DOHH2 (cell line): ENCODE results near the gene CEP41.

Source experiments
- H3F3A ChIP-seq: fragments of 200-600 bp; sonication (generic), shearing (Covaris generic); 2 replicates; pipeline ENCODE4 v1.6.0; 2016; ENCODE audit warnings: antibody characterized with exemption, mild to moderate bottlenecking; ENCODE audit not compliant: control insufficient read depth, insufficient read depth
- H3K27ac ChIP-seq: fragments of 200-600 bp; sonication (generic); 2 replicates; pipeline ENCODE4 v1.5.1; 2014; ENCODE audit warnings: low read depth, mild to moderate bottlenecking, low read length, moderate library complexity
- H3K27me3 ChIP-seq: fragments of 200-600 bp; sonication (generic); 2 replicates; pipeline ENCODE4 v1.6.1; 2014; ENCODE audit warnings: mild to moderate bottlenecking, low read length, mixed read lengths; ENCODE audit not compliant: control insufficient read depth
- H3K36me3 ChIP-seq: fragments of 200-600 bp; sonication (generic); 2 replicates; pipeline ENCODE4 v1.6.1; 2014; ENCODE audit warnings: mild to moderate bottlenecking, low read length, moderate library complexity, mixed read lengths; ENCODE audit not compliant: control insufficient read depth
- H3K4me1 ChIP-seq: fragments of 200-600 bp; sonication (generic); 2 replicates; pipeline ENCODE4 v1.6.1; 2014; ENCODE audit warnings: mild to moderate bottlenecking, low read length, mixed read lengths; ENCODE audit not compliant: control insufficient read depth
- H3K4me2 ChIP-seq: fragments of 200-600 bp; sonication (generic); 2 replicates; pipeline ENCODE4 v1.6.0; 2014; ENCODE audit warnings: mild to moderate bottlenecking, low read length, moderate library complexity
- H3K4me3 ChIP-seq: fragments of 200-600 bp; sonication (generic); 2 replicates; pipeline ENCODE4 v1.5.1; 2014; ENCODE audit warnings: mild to moderate bottlenecking, low read length, mixed read lengths
- H3K79me2 ChIP-seq: fragments of 200-600 bp; sonication (generic); 2 replicates; pipeline ENCODE4 v1.6.1; 2014; ENCODE audit warnings: mild to moderate bottlenecking, low read length, mixed read lengths; ENCODE audit not compliant: control insufficient read depth
- H3K9me2 ChIP-seq: fragments of 200-600 bp; sonication (generic); replicated peaks from 2 replicates; pipeline ENCODE4 v1.6.1; 2014; ENCODE audit warnings: mild to moderate bottlenecking, low read length, mixed read lengths; ENCODE audit not compliant: control insufficient read depth
- H3K9me3 ChIP-seq: fragments of 200-600 bp; sonication (generic); 2 replicates; pipeline ENCODE4 v1.6.1; 2014; ENCODE audit warnings: antibody characterized with exemption, low read length, mixed read lengths; ENCODE audit not compliant: control insufficient read depth, insufficient read depth
- H4K20me1 ChIP-seq: fragments of 200-600 bp; sonication (generic); 2 replicates; pipeline ENCODE4 v1.6.0; 2014; ENCODE audit warnings: low read depth, mild to moderate bottlenecking, antibody characterized with exemption, low read length, moderate library complexity; ENCODE audit not compliant: control insufficient read depth, insufficient read depth
- CTCF ChIP-seq: fragments of 200-600 bp; sonication (generic); IDR thresholded peaks from one replicate; pipeline ENCODE4 v1.5.1; 2014; ENCODE audit warnings: antibody characterized with exemption, mild to moderate bottlenecking, low read depth, low read length; ENCODE audit not compliant: poor library complexity, severe bottlenecking
- EZH2phosphoT487 ChIP-seq: fragments of 200-600 bp; sonication (generic); IDR thresholded peaks from 2 replicates; pipeline ENCODE4 v1.6.1; 2017; ENCODE audit warnings: borderline replicate concordance, mild to moderate bottlenecking, antibody characterized with exemption, low read length, moderate library complexity, mixed read lengths

Gene CEP41

GRCh38 chr7:130393841-130394411 lies 46.9 kb downstream of the CEP41 start:
- no peaks in the 10 kb centered on the region for H3K79me2 ChIP-seq
- no peaks in the 10 kb centered on the region for H3K9me3 ChIP-seq
- no peak overlapping the region for H3K4me2 ChIP-seq
- H3F3A ChIP-seq, result no peaks in the 10 kb centered on the region
- H3K27ac ChIP-seq, result no peak overlapping the region
- H3K4me1 ChIP-seq, result no peaks in the 10 kb centered on the region
- H4K20me1 ChIP-seq, result no peaks in the 10 kb centered on the region
- no peaks in the 10 kb centered on the region for H3K27me3 ChIP-seq
- H3K36me3 ChIP-seq, result peaks cover 13% of the 10 kb centered on the region
- H3K9me2 ChIP-seq, result no peaks in the 10 kb centered on the region
- TF ChIP-seq EZH2phosphoT487 (no peak), CTCF (no peak)
- no peak overlapping the region for H3K4me3 ChIP-seq

GRCh38 chr7:130393101-130393561 lies 47.7 kb downstream of the CEP41 start:
- TF ChIP-seq CTCF (no peak), EZH2phosphoT487 (no peak)
- Histone ChIP-seq H3K27ac (no peak overlapping the region), H3K4me3 (no peak overlapping the region), H3K9me3 (no peaks in the 10 kb centered on the region), H3K27me3 (no peaks in the 10 kb centered on the region), H3K4me1 (no peaks in the 10 kb centered on the region), H3K4me2 (no peak overlapping the region), H3K79me2 (no peaks in the 10 kb centered on the region), H3F3A (no peaks in the 10 kb centered on the region), H4K20me1 (no peaks in the 10 kb centered on the region), H3K36me3 (peaks cover 6% of the 10 kb centered on the region), H3K9me2 (no peaks in the 10 kb centered on the region)

- Histone ChIP-seq H3K9me3 (no peaks in the 10 kb centered on the region), H3F3A (no peaks in the 10 kb centered on the region), H3K27me3 (no peaks in the 10 kb centered on the region), H3K4me3 (no peak overlapping the region), H4K20me1 (no peaks in the 10 kb centered on the region), H3K9me2 (no peaks in the 10 kb centered on the region), H3K27ac (no peak overlapping the region), H3K4me1 (no peaks in the 10 kb centered on the region), H3K4me2 (no peak overlapping the region), H3K79me2 (no peaks in the 10 kb centered on the region), H3K36me3 (no peaks in the 10 kb centered on the region)
- TF ChIP-seq CTCF, result no peak
- no peak for TF ChIP-seq EZH2phosphoT487
These were observed 50.3 kb downstream of the CEP41 start for GRCh38 chr7:130390486-130390885.
